Measurements from ENCODE around the gene IRF1. TPM values are rescaled to one million over a fixed set of nuclear protein-coding genes. Genes with fewer than 3 reads are reported as not detected.

Gene IRF1
- total RNA-seq, 2 donors from 2014 or later: 97.7 to 126 TPM

DNA sequence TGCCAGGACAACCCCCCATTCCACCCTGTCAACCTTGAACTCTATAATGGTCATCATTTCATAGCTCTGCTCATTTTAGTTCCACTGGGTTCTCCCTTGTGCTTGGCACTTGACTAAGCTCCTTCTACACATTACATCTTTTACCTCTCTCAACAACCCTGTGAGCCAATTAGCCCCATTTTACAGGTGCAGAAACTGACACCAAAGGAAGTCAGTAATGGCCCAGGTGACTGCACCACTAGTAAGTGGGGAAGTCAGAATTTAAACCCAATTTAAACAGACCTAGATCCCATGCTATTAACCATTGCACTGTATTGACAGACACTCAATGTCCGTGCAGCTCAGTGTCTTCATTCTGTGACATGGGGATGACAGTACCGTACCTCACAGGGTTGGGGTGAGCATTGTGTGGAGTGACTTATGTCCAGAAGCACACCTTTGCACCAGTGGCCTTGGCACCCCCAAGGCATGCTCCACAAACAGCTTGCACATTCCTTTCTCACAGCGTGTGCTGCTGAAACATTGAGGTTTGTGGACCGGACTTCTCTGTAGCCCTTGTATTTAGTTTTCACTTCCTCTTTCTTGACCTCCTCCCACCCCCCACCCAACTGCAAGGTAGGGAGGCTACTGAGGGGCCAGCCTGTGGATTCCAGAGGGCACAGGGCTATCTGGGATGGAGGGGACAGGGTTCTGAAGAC is 23.1 kb downstream of the IRF1 start:
- intact Hi-C loops (cut with DNase I, micrococcal nuclease): no loop called here
- DNase-seq: peak in 1 of 2 donors; percentile 34
- ATAC-seq: no peak

DNA sequence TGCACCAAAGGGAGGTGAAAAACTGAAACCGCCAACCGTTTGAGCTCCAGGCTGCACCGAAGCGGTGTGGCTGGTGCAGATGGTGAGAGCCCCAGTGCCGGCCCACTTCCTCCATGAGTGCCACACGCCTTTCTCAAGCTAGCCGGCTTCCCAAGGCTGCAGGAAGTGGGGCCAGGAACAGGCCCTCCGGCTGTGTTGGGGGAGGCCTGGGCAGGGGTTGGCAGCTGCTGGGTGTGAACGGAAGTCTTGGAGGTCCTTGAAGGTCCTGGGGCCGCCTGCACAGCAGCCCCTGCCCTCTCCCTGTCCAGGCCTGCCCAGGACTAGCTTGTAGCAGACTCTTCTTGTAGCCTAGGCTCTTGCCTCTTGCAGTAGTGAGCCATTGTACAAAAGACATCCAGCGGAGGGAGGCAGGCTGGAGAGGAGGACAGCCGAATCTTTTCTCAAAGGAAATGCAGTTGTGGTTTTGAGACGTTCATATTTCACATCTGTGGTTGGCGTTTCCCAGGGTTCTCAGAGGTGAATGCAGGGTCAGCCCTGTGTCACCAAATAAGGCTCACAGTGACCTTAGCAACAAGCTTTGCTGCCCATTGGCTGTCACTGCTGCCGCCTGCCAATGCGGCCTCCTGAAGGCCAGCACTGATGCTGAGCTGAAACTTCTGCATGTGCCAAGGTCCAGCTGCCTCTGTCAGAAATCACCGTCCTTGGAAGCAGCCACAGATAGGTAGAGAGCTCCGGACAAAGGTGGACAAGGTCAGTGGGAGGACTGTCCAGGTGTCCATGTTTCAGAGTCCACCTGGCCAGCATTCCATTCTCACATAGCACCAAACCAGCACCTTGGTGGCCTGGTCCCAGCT is 23.9 kb downstream of the IRF1 start:
- no peak for ATAC-seq
- DNase-seq: peak; percentile 60 to 67
- intact Hi-C loops (cut with DNase I, micrococcal nuclease): no loop called here

DNA sequence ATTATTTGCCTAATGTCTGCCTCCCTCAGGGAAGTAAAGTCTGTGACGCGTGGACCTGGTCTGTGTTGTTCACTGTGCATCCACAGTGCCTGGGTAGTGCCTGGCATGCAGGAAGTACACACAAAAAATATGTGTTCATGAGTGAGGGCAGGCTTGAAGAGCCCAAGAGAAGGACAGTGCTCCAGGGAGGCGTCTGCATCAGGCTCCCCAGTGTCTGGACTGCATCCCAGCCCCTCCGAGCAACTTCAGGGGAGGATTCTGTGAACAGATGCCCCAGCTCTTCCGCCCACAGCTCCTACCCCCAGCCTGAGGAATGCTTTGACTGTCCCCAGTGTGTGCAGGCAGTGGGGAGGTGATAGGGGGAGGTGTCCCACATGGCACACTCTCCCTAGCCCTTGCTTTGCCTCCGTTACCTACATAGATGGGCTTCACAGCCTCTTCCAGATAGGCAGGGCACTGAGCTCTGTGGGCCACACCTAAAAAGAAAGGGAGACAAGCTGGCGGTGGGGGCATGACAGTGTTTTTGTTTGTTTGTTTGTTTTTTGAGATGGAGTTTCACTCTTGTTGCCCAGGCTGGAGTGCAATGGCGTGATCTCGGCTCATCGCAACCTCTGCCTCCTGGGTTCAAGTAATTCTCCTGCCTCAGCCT is 25.4 kb downstream of the IRF1 start:
- peak in 1 of 2 donors; percentile 31 for DNase-seq
- intact Hi-C loops (cut with DNase I, micrococcal nuclease): no loop called here
- peak; percentile 61 for ATAC-seq

DNA sequence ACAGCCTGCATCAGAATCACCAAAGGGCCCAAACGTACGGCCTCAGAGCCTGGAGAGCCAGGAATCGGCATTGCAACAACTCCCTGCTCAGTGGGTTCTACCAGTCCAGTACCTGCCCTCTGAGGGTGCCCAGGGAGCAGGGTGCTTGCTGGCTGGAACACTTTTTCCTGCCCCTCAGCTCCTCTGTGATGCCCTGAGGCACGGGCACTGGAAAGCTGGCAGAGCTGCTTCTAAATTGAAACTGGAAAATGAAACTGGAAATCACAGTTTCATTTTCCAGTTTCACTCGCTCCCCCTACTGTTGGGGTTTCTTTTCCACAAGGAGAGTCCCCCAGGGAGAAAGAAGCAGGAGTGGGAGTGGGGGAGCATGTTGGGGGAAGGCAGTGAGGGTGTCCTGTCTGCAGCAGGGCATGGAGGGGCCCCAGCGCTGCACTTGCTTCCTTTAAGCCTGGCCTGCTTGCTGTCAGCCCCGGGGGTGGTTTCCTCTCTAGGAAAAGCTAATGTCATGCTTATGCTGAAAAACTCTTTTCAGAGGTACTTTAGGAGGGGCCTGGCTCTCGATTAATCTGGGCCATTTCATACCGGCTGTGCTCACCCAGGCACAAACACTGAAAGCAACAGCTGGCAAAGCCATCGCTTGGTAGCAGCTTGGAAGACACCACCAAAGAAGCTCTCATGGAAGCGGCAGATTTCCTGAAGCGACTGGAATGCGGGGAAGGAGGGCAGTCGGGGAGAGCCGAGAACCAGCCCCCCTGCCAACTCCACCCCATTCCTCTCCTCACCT is 26.2 kb downstream of the IRF1 start:
- intact Hi-C loops (cut with DNase I, micrococcal nuclease): no loop called here
- DNase-seq: peak; percentile 54 to 55
- ATAC-seq: peak; percentile 56

DNA sequence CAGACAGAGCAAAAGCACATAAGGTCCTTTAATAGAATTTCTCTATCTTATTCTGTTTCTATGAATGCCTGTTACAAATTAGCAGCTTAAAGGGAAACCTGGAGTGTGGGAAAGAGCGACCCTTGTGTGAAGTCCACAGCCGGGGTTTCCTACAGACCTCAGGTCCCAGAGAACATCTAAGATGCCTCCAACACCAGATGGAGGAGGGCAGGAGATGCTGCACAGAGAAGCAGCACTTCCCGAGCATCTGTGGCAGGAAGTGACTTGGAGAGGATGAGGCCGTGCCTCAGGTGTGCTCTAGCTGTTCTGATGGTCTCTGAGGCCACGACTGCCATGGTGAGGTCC is 26.8 kb downstream of the IRF1 start:
- DNase-seq (peak; percentile 34 to 36), ATAC-seq (peak; percentile 14)
- intact Hi-C loops (cut with DNase I, micrococcal nuclease): no loop called here

DNA sequence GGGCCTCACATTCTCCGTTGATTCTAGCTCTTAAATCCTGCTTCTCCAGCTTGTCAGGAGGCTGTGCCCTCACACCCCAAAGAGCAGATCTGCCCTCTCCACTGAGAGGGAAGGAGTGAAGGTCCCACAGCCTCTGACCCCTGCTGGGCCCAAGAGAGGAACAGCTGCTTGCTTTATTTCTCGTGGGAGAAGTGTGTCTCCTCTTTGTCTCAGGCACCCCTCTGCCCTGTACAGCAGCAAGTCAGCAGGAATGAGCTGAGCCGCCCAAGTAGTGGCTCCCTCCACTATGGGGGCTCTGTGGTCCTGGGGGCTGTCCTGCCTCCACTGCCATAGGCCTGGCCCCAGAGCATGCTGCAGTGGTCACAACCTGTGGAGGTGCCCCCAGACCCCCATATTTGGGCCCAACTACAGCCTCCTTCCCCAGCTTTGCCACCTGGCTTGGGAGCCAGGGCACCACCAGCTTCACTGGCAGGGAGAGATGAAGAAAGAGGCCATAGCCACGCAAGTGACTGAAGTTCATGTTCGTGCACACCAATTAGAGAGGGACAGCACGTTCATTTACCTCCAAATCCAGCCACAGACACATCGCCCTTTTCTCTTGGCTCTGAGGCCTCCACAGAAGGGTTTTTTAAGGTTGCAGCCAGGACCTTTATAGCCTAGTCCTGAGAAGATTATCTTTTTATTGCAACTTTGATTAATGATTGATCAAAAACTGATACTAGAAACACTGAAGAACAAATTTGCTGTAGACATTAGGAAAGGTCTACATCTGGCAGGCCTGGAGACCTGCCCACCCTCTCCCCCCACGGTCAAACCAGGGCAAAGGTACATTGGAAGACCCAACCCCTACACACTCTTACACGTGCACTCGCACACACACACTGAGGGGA is 27.5 kb downstream of the IRF1 start:
- peak; percentile 42 for ATAC-seq
- peak in 1 of 2 donors; percentile 28 for DNase-seq
- intact Hi-C loops (cut with DNase I, micrococcal nuclease): no loop called here

DNA sequence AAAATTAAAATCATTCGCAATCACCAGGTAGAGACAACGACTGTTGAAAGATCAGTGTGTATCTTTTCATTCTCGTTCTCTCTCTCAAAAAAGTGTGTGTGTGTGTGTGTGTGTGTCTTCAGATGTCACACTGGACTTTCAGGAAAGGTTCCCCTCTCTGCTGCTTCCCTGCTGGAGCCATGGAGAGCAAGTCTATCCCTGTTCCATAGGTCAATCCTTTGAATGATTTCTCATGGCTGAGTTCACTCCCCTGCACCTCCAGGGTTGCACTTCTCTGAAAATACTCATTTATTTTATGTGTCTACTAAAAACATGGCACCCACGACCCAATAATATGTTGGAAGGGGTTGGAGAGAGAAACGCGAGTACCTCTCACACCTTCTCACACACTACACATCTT is 28.2 kb downstream of the IRF1 start:
- ATAC-seq (no peak), DNase-seq (peak in 1 of 2 donors; percentile 10)
- intact Hi-C loops (cut with DNase I, micrococcal nuclease): no loop called here

DNA sequence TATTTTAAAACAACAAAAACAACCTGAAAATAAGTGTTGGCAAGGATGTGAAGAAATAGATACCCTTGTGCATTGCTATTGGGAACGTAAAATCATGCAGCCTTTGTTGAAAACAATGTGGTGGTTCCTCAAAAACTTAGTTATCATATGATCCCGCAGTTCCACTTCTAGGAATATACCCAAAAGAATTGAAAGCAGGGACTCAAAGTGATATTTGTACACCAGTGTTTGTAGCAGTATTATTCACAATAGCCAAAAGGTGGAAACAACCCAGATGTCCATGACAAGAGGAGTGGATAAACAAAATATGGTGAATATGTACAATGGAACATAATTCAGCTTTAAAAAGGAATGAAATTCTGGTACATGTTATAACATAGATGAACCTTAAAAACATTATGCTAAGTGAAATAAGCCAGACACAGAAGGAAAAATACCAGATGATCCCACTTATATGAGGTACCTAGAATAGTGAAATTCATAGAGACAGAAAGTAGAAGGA is 29.0 kb downstream of the IRF1 start:
- intact Hi-C loops (cut with DNase I, micrococcal nuclease): no loop called here
- ATAC-seq (no peak), DNase-seq (no peak)

DNA sequence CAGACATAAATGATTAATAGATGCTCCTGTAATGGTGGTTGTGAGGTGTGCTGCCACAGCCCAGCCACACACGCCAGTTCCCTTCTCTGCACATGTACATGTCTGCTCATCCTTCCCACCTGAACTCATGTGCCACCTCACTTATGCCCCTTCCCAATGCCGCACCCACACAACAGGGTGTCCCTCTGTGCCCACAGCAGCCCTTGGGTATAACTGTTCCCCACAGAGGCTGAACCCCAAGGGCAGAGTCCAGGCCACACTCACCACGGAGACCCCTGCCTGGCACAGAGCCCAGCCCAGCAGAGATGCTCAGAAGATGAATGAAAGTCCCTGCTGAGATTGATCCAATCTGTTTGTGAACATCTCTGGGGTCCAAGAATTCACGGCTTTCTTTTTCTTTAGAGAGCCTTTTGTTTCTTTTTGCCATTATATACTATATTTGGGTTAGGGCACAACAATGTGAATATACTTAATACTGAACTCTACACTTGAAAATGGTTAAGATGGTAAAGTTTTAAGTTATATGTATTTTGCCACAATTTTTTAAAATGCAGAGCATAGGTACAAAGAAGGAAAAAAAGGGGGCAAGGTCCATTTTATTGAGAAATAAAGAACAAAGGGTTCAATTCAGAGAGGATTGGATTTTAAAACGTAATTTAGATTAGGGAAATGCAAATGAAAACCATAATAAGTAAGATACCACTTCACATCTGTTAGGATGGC is 29.6 kb downstream of the IRF1 start:
- intact Hi-C loops (cut with DNase I, micrococcal nuclease): no loop called here
- ATAC-seq (no peak), DNase-seq (no peak)

DNA sequence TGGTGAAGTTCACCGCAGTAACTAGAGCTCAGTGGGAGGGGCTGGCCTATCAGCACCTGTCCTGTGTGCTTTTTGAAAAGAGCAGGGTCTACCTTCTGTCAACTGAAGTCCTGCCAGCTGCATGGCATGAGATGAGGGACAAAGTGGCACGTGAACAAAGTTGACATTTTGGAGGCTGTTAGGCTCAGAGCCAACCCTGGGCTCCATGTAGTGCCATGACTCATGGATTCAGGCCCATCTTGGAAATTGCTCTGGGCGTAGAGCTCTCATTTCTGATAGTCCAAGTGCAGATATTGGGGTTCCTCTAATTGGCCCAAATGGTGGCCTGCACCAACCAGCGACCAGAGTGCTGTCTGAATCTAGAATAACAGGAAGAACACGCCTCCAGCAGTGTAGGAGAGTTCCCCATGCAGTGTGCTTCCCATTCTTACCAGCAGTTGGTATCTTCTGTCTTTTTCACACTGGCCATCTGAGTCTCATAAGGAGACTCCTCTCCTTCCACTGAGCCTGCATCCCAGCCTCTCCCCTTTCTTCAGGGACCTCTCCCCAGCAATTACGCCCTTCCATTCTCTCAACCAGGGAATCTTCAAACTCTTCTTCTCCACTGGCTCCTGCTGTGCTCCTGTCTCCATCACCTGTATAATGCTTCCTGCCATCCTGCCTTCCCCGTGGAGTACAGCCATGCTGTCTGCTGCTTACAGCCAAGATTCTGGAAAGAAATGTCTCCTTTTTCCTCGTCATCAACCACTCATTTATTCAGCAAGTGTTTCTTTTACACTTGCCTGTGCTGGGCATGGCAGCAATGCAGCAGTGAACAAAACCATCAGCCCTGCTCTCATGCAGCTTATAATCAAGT is 30.4 kb downstream of the IRF1 start:
- peak; percentile 21 for ATAC-seq
- intact Hi-C loops (cut with DNase I, micrococcal nuclease): no loop called here

DNA sequence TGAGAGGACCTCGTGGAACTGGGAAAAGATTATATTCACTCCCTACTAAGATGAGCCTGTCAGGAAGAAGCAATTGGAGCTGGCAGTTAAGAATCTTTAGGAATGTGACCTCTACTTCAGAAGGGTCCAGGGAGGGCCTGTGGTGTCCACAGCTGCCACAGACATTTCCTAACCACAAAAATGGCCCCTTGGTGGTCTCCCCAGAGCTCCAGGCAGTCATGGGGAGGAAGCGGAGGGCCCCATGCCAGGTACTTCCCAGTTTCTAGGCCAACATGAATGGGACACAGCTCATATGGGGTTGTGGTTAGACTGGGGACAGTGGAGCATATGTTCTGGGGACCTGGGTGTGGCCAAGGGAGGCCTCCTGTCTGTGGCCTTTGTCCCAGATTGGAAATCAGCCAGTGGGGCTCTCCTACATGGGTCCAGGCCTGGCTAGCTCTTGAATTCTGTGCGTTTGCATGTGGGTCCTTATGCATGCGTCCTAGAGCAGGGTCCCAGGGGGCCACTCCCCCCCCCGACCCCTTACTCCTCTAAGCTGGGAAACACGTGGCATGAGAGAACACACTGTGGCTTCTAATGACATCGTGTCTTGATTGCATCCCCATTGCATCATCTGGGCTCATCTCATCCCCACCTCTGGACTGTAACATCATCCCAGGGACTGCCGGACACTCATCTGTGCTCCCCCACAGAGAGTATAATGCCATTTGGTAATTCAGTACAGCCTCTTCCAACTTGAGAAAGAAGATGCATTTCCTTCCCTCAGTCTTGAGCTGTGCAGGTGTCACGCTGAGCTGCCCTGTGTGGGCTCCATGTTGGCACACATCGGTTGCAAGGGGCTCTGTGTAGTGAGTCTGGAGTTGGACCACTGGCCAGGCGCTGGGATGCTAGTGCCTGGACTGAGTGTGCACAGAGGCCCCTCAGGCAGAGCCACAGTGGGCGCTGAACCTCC is 31.3 kb downstream of the IRF1 start:
- ATAC-seq: peak; percentile 20
- intact Hi-C loops (cut with DNase I, micrococcal nuclease): no loop called here
- peak; percentile 40 to 62 for DNase-seq

More for the DNA sequence above, 30.4 kb downstream of the IRF1 start:
- DNase-seq: no peak

DNA sequence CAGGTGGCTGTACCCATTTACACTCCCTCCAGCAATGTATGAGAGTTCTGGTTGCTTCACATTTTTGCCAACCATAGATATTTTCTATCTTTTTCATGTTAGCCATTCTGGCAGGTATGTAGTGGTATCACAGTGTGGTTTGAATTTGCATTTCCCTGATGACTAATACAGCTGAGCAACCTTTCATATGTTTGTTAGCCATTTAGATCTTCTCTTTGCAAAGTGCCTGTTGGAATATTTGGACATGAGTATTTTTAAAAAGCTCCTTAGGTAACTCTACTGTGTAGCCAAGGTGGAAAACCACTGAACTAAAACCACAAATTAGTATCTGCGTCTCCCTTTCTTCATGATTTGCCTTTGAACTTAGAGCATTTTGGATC is 31.9 kb downstream of the IRF1 start:
- intact Hi-C loops (cut with DNase I, micrococcal nuclease): no loop called here
- DNase-seq (no peak), ATAC-seq (no peak)

DNA sequence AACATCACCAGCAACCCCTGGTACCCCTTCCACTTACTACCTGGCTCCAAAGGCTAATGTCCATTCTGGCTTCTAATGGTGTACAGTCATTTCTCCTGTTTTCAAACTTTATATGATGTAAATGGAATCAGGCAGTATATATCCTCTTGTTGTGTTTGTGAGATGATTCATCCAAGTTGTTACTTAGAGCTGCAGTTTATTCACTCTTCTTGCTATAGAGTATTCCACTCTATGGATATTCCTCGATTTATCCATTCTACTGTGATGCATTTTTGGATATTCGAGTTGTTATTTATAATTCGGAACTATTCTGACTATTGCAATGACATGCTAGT is 32.4 kb downstream of the IRF1 start:
- ATAC-seq: no peak
- intact Hi-C loops (cut with DNase I, micrococcal nuclease): no loop called here
- no peak for DNase-seq

DNA sequence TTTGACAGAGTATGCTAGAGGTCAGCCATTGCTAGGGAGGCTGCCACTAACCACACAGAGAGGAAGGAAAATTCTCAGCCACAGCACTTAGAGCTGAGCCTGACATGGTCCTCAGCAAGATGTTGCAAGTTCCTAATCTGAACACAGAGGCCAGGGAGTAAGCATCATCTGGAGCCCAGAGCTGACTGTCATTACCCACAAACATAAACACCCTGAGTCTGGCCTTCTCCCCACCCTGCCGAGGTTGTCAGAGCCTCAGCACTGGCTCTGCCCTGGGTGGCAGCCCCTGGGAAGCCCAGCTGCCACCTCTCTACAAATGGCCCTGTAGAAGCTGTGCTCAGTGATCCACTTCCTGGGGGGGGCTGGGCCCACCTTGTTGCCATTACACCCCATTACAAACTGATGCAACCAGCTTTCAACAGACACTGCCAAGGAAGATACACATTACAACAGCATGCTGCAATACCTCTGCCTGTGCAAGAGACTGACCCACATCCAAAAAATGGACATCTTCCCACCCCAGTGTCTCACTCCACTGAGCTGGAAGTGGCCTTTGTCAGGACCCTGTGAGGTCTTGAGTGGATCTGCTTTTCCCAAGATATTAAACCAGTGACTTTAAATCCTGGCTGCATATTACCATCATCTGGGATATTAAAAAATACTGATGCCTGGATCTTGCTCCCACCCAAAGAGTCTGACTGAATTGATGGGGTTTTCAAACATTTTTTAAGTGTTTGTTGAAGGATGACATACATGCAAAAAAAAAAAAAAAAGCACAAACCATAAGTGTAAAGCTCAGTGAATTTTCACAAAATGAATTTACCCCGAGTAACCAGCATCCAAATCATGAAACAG is 33.0 kb downstream of the IRF1 start:
- DNase-seq: peak in 1 of 2 donors; percentile 49
- peak; percentile 9 for ATAC-seq
- intact Hi-C loops (cut with DNase I, micrococcal nuclease): no loop called here

DNA sequence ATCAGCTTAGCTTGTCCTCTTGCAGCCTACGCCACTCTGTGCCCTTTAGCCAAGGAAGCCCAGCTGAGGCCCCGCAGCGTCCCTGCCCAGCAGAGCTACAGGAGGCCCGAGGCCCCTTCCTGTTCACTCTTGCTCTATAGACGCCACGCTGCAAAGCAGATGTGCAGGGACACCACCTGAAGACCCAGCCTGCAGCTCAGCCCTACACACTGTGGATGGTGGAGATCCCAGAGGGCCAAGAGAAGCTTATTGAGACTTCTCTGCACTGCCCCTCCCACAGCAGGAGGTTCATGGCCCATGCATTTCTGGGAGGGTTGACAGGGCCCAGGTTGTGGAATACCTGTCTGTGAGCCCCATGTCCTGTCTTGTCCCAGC is 33.6 kb downstream of the IRF1 start:
- intact Hi-C loops (cut with DNase I, micrococcal nuclease): no loop called here
- ATAC-seq: peak; percentile 3
- DNase-seq: no peak

Measured in left colon (tissue), 2 donors.